Stomach (tissue), 4 donors: ENCODE measurements around the gene PHOSPHO1.

Source experiments
- CTCF ChIP-seq, 7 experiments: fragments of 450-650 bp in 4 of 7; fragments of 200-600 bp in 3 of 7; sonication (generic) in 3 of 7; IDR thresholded peaks; one replicate each; pipeline ENCODE4 v1.5.1; 2016 to 2019; ENCODE audit warnings: antibody characterized with exemption in 7 of 7, control low read depth in 2 of 7, mild to moderate bottlenecking in 1 of 7
- EP300 ChIP-seq: sonication (generic); formaldehyde crosslinking; IDR thresholded peaks from one replicate; pipeline ENCODE4 v1.6.1; 2017; ENCODE audit warnings: antibody characterized with exemption
- POLR2A ChIP-seq, 4 donors: fragments of 450-650 bp; IDR thresholded peaks; one replicate each; pipeline ENCODE4 v1.6.1; 2016; ENCODE audit warnings: antibody characterized with exemption in 4 of 4, control low read depth in 2 of 4, mild to moderate bottlenecking in 1 of 4, moderate library complexity in 1 of 4

- TF ChIP-seq CTCF (IDR thresholded peaks at IDR 0.05) (no peak), POLR2A (IDR thresholded peaks at IDR 0.05) (no peak), EP300 (no peak)
Observed at GRCh38 chr17:49195751-49196150, 34.8 kb downstream of the PHOSPHO1 start.
